IPS DF 6.9 (cell line): ENCODE data around the gene CHIC2.

Experiments
- DNase-seq: peaks from one replicate; pipeline ENCODE4 v3.0.0-alpha.2; 2013; ENCODE audit warnings: low read depth, low spot score
- H3K27ac ChIP-seq: one replicate; pipeline ENCODE4 v1.5.1; 2013; ENCODE audit warnings: low read length, control low read depth
- H3K27me3 ChIP-seq: 2 replicates; pipeline ENCODE4 v1.6.1; 2013; ENCODE audit warnings: mild to moderate bottlenecking, low read length; ENCODE audit not compliant: control insufficient read depth, insufficient read depth
- H3K36me3 ChIP-seq: 2 replicates; pipeline ENCODE4 v1.6.1; 2013; ENCODE audit warnings: low read length; ENCODE audit not compliant: control insufficient read depth, insufficient read depth
- H3K4me1 ChIP-seq: 2 replicates; pipeline ENCODE4 v1.6.1; 2013; ENCODE audit warnings: low read length; ENCODE audit not compliant: control insufficient read depth, insufficient read depth
- H3K4me3 ChIP-seq: 2 replicates; pipeline ENCODE4 v1.5.1; 2013; ENCODE audit warnings: mild to moderate bottlenecking, low read length
- H3K9me3 ChIP-seq: 2 replicates; pipeline ENCODE4 v1.6.1; 2013; ENCODE audit warnings: low read length, inconsistent platforms; ENCODE audit not compliant: control insufficient read depth, insufficient read depth
- WGBS: extraction: QIAGEN DNeasy Blood & Tissue Kit; methylation state at CpG from one replicate; pipeline ENCODE4 v1.1.7; 2013; ENCODE audit warnings: mixed read lengths, missing lambda C conversion rate; ENCODE audit not compliant: insufficient read length, insufficient coverage; 5-methylcytosine and 5-hydroxymethylcytosine counted together

The CHIC2 gene

GRCh38 chr4:54092405-54093323 is 28.3 kb upstream of the CHIC2 start:
- H3K36me3 ChIP-seq: no peaks in the 10 kb centered on the region
- H3K4me1 ChIP-seq: peaks cover 4% of the 10 kb centered on the region
- no peak overlapping the region; the same call in 1 of the 2 replicates for H3K4me3 ChIP-seq
- WGBS: no CpG with 5 or more reads among the region's 13 CpGs
- no peaks in the 10 kb centered on the region for H3K9me3 ChIP-seq
- no peak for DNase-seq
- peaks cover 66% of the 10 kb centered on the region for H3K27me3 ChIP-seq
- H3K27ac ChIP-seq: no peak overlapping the region

- peaks cover 57% of the 10 kb centered on the region for H3K27me3 ChIP-seq
- H3K27ac ChIP-seq: no peak overlapping the region
Measured at GRCh38 chr4:54091637-54092404, 27.4 kb upstream of the CHIC2 start.

GRCh38 chr4:54090804-54091623 is 26.6 kb upstream of the CHIC2 start:
- no peak for DNase-seq
- Histone ChIP-seq H3K4me1 (peaks cover 4% of the 10 kb centered on the region), H3K36me3 (no peaks in the 10 kb centered on the region), H3K27ac (no peak overlapping the region), H3K27me3 (peaks cover 49% of the 10 kb centered on the region), H3K9me3 (no peaks in the 10 kb centered on the region), H3K4me3 (no peak overlapping the region)
- 100% methylated on average over 1 of the region's 27 CpGs for WGBS

More at GRCh38 chr4:54091637-54092404, 27.4 kb upstream of the CHIC2 start:
- WGBS: 100% methylated on average over 2 of the region's 48 CpGs
- Histone ChIP-seq H3K36me3 (no peaks in the 10 kb centered on the region), H3K9me3 (no peaks in the 10 kb centered on the region), H3K4me3 (peak overlapping the region; percentile 22; the same call in 1 of the 2 replicates), H3K4me1 (peaks cover 4% of the 10 kb centered on the region)
- DNase-seq: no peak

GRCh38 chr4:54090404-54090803 is 26.0 kb upstream of the CHIC2 start:
- H3K4me3 ChIP-seq: no peak overlapping the region
- no peak overlapping the region for H3K27ac ChIP-seq
- no peak for DNase-seq
- peaks cover 4% of the 10 kb centered on the region for H3K4me1 ChIP-seq
- H3K9me3 ChIP-seq: no peaks in the 10 kb centered on the region
- no peaks in the 10 kb centered on the region for H3K36me3 ChIP-seq
- H3K27me3 ChIP-seq: peaks cover 44% of the 10 kb centered on the region
- 100% methylated on average over 3 of the region's 8 CpGs for WGBS

GRCh38 chr4:54089875-54090274 is 25.5 kb upstream of the CHIC2 start:
- DNase-seq: no peak
- H3K4me1 ChIP-seq: peaks cover 4% of the 10 kb centered on the region
- WGBS: no CpG with 5 or more reads among the region's 1 CpG
- H3K27me3 ChIP-seq: peaks cover 39% of the 10 kb centered on the region
- no peaks in the 10 kb centered on the region for H3K9me3 ChIP-seq
- H3K4me3 ChIP-seq: no peak overlapping the region
- H3K36me3 ChIP-seq: no peaks in the 10 kb centered on the region
- no peak overlapping the region for H3K27ac ChIP-seq

GRCh38 chr4:54085284-54085683 is 20.9 kb upstream of the CHIC2 start:
- Histone ChIP-seq H3K9me3 (no peaks in the 10 kb centered on the region), H3K36me3 (no peaks in the 10 kb centered on the region), H3K4me1 (no peaks in the 10 kb centered on the region), H3K4me3 (no peak overlapping the region), H3K27me3 (no peaks in the 10 kb centered on the region), H3K27ac (no peak overlapping the region)
- no peak for DNase-seq
- WGBS: no CpG with 5 or more reads among the region's 3 CpGs

- Histone ChIP-seq H3K27ac (no peak overlapping the region), H3K36me3 (no peaks in the 10 kb centered on the region), H3K27me3 (no peaks in the 10 kb centered on the region), H3K4me3 (no peak overlapping the region), H3K9me3 (no peaks in the 10 kb centered on the region), H3K4me1 (no peaks in the 10 kb centered on the region)
- WGBS: no CpG with 5 or more reads among the region's 1 CpG
- DNase-seq: no peak
Measured at GRCh38 chr4:54082168-54082567, 17.8 kb upstream of the CHIC2 start.

- WGBS: no CpG with 5 or more reads among the region's 1 CpG
- Histone ChIP-seq H3K9me3 (no peaks in the 10 kb centered on the region), H3K36me3 (no peaks in the 10 kb centered on the region), H3K27me3 (no peaks in the 10 kb centered on the region), H3K4me1 (no peaks in the 10 kb centered on the region), H3K4me3 (no peak overlapping the region), H3K27ac (no peak overlapping the region)
- no peak for DNase-seq
Measured at GRCh38 chr4:54077812-54078211, 13.4 kb upstream of the CHIC2 start.

GRCh38 chr4:54076673-54077072 is 12.3 kb upstream of the CHIC2 start:
- DNase-seq: no peak
- Histone ChIP-seq H3K27ac (no peak overlapping the region), H3K4me1 (no peaks in the 10 kb centered on the region)

GRCh38 chr4:54074381-54074780 is 10.0 kb upstream of the CHIC2 start:
- Histone ChIP-seq H3K36me3 (no peaks in the 10 kb centered on the region), H3K9me3 (no peaks in the 10 kb centered on the region), H3K27me3 (no peaks in the 10 kb centered on the region), H3K4me1 (no peaks in the 10 kb centered on the region), H3K4me3 (no peak overlapping the region), H3K27ac (no peak overlapping the region)
- no peak for DNase-seq

More at GRCh38 chr4:54076673-54077072, 12.3 kb upstream of the CHIC2 start:
- no peaks in the 10 kb centered on the region for H3K9me3 ChIP-seq
- no peaks in the 10 kb centered on the region for H3K36me3 ChIP-seq
- no peak overlapping the region for H3K4me3 ChIP-seq
- no peaks in the 10 kb centered on the region for H3K27me3 ChIP-seq
